WTC11 (cell line): ENCODE data around the gene FBXW2.

Experiments
- CTCF ChIP-seq: fragments of 200-600 bp; IDR thresholded peaks from 2 replicates; pipeline ENCODE4 v1.8.0; 2022; ENCODE audit warnings: antibody characterized with exemption
- ETV6 ChIP-seq: sonication (generic); formaldehyde crosslinking; IDR thresholded peaks from 2 replicates; pipeline ENCODE4 v1.8.1; 2022; ENCODE audit warnings: mild to moderate bottlenecking, missing genetic modification reagents
- RELA ChIP-seq: sonication (generic); formaldehyde crosslinking; IDR thresholded peaks from 2 replicates; pipeline ENCODE4 v1.8.1; 2022; ENCODE audit warnings: missing genetic modification reagents, mild to moderate bottlenecking, borderline replicate concordance
- TF ChIP-seq, protein P1 (sequence below): sonication (generic); formaldehyde crosslinking; IDR thresholded peaks from 2 replicates; pipeline ENCODE4 v1.8.0; 2022; ENCODE audit warnings: mild to moderate bottlenecking, missing genetic modification reagents
- TF ChIP-seq, protein P2 (sequence below): sonication (generic); formaldehyde crosslinking; IDR thresholded peaks from 2 replicates; pipeline ENCODE4 v1.8.1; 2022; ENCODE audit warnings: missing genetic modification reagents, borderline replicate concordance

- TF ChIP-seq CTCF (no peak), RELA (CRISPR knock-in tag) (no peak), ETV6 (CRISPR knock-in tag) (no peak)
- TF ChIP-seq, protein P1, sequence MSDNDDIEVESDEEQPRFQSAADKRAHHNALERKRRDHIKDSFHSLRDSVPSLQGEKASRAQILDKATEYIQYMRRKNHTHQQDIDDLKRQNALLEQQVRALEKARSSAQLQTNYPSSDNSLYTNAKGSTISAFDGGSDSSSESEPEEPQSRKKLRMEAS (CRISPR knock-in tag), result no peak
- TF ChIP-seq, protein P2, sequence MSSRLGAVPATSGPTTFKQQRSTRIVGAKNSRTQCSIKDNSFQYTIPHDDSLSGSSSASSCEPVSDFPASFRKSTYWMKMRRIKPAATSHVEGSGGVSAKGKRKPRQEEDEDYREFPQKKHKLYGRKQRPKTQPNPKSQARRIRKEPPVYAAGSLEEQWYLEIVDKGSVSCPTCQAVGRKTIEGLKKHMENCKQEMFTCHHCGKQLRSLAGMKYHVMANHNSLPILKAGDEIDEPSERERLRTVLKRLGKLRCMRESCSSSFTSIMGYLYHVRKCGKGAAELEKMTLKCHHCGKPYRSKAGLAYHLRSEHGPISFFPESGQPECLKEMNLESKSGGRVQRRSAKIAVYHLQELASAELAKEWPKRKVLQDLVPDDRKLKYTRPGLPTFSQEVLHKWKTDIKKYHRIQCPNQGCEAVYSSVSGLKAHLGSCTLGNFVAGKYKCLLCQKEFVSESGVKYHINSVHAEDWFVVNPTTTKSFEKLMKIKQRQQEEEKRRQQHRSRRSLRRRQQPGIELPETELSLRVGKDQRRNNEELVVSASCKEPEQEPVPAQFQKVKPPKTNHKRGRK (CRISPR knock-in tag), result no peak
Observed at GRCh38 chr9:120740132-120740531, 53.1 kb downstream of the FBXW2 start.
